GM12874 (cell line): ENCODE results near the gene PADI6.

Experiments
- CTCF ChIP-seq: IDR thresholded peaks from 2 replicates; pipeline ENCODE4 v1.5.1; 2011; ENCODE audit warnings: low read depth, mild to moderate bottlenecking, control low read depth, low read length, moderate library complexity; ENCODE audit not compliant: insufficient read depth

Gene PADI6

GRCh38 chr1:17440827-17441168, 68.8 kb downstream of the PADI6 start:
- TF ChIP-seq CTCF: no peak

GRCh38 chr1:17441265-17441992, 69.4 kb downstream of the PADI6 start:
- no peak for TF ChIP-seq CTCF

GRCh38 chr1:17441993-17442357, 70.0 kb downstream of the PADI6 start:
- no peak for TF ChIP-seq CTCF

GRCh38 chr1:17442841-17443240, 70.8 kb downstream of the PADI6 start:
- TF ChIP-seq CTCF: no peak

- TF ChIP-seq CTCF: no peak
Observed at GRCh38 chr1:17447501-17447992, 75.6 kb downstream of the PADI6 start.
